CD4-positive, alpha-beta T cell treated with Interleukin-4 for 1 hour (primary cell): ENCODE measurements around the gene USH2A.

Source experiments
- DNase-seq, 2 donors: peaks; one replicate each; pipeline ENCODE4 v3.0.0-alpha.2; 2020 to 2022

The USH2A gene

DNA sequence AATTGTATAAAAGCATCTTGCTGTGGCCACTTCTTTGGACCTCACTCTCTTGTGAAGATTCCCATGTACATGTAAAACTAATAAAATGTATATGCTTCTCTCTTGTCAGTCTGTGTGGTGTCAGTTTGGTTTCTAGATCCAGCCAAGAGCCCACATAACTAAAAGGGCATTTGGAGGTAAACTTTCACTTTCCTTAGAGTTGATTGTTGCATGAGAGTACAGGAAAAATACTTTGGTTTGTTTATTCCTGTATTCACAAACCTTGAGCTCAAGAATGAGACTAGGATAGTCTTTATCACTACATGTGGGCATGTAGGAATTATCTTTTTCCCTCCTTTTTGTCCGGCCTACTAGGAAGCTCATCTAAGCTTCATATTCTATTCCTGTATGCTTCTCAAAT is 805.3 kb downstream of the USH2A start:
- no peak for DNase-seq

DNA sequence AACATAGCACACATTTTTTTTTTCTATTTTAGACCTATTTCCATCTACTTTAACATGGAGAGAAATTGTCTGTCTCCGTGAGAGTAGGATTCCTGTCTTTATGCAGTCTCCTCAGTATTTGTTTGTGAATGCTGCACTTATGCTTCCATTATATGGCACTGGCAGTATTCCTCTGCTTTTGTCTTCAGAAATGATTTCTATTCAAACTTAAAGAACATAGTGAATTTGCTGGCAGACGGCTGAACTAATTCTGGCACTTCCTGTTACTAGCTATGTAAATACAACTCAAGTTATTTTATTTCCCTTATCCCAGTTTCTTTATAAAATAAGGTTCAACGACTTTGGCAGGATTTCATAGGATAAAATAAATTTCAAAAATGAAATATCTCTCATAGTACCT is 810.9 kb downstream of the USH2A start:
- DNase-seq, result no peak

DNA sequence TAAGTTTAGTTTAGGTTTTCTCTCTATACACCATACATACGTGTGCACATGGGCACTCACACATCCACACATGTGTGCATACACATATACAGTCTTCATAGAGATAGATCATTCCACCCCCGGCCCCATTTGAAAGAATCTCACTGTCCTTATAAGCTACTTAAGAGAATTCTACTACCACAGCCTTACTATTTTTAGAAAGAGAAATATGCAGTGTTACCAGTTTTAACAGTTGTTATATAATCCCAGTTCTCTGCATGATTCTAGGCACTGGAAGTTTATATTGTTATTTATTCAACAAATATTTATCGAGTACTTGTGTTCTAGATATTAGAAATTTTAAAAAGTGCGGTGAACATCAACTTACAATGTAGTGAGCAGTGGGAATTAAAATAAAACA is 814.6 kb downstream of the USH2A start:
- no peak for DNase-seq

DNA sequence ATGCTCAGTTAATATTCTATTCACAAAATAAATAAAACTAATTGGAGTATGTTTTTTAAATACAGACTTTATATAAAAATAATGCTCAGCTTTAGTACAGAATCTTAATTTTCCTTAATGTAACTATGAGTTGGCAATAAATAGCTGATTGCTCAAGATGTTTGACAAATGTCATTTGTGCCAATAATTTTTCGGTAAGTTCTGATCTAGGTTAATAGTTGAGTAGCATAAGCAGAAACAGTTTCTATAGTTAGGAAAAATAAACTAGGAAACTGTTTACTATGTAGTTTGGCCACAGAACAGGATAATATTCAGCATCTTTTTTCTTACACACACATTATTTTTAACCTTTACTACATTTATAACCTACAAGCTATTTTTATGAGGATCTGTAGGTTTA is 815.8 kb downstream of the USH2A start:
- DNase-seq, result no peak

GRCh38 chr1:215606564-215607168 is 816.6 kb downstream of the USH2A start:
- DNase-seq, result no peak

DNA sequence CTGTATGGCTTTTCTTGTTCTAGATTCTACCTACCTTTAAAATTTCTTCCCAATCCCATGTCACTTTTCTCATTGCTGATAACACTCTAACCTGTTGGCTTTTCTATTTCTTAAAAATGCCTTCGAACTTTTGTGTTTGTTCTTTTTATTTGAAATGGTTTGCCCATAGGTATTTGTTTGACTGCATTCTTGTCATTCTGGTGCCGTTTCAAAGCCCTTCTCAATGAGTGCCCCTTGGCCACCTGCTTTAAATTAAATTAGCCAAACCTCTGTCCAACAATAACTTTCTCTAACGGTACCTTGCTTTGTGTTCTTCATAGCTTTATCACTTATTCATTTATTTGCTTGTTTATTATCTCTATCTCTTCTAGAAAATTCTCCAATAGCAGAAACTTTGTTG is 817.2 kb downstream of the USH2A start:
- DNase-seq, result no peak

DNA sequence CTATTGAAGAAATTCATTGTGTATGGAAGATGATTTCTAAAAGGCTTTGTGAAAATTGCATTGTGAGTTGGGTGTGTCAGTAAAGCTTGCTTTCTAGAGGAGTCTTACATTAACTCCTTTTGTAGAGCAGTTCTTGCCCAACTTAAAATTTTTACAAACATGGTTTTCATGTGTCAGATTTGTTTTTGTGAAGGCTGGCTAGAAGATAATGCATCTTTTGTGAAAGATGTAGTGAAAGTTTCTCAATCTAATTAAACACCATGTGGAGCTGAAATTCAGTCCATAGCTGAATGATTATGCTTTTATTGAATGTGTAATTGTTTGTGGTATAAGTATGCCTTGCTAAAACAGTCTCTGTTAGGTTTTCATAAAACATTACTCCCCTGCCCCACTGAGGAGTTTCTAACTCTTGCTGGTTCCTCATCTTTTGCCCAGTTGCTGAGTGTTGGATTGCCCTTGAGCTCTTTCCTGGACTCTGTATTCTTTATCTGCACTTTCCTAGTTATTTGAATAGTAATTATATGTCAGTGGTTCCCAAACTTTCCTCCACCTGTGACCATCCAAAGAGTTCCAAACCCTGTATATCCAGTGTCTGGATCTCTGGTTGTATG is 818.1 kb downstream of the USH2A start:
- no peak for DNase-seq

DNA sequence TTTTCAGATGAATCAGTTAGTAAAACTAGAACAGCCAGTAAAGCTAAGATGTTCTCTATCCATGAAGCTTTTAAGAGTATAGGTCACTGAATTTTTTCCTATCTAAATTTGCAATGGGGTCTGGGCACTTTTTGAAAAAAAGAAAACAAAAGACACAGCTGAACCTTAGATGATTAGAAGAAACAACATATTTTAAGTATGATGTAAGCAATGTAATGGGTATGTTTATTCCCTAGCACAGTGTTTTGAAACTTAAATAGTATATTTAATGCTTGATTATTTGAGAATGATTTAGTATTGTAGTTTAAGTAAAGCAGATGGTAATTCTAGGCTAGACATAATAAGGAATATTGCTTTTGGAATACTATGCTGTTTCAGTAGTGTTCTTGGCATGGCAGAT is 819.9 kb downstream of the USH2A start:
- no peak for DNase-seq

DNA sequence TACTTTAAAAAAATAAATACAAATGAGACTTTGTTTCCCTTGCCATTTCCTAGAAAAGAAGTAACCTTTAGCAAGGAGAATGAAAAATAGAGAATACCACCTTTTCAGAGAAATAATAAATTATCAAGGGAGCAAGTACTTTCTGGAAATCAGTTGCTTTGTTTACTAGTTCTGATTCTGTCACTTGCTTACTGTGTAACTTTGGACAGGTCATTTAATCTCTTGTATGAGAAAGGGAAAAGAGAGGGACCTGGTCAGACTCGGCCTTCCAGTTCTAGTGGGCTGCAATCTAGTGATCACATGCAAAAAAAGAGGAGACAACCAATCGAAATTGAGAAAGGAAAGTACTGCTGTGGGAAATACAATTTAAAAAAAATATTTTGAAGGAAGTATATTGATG is 822.0 kb downstream of the USH2A start:
- no peak for DNase-seq

DNA sequence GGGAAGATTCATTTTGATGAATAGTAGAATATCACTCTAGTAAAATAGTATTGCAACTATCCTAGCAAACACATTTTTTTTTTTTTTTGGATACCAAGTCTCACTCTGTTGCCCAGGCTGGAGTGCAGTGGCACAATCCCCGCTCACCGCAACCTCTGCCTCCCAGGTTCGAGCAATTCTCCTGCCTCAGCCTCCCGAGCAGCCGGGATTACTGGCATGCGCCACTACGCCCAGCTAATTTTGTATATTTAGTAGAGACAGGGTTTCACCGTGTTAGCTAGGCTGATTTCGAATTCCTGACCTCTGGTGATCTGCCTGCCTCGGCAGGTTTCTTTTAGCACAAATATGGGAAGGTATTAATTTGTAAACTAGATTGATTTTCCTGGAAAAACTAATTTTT is 822.4 kb downstream of the USH2A start:
- DNase-seq, result no peak

DNA sequence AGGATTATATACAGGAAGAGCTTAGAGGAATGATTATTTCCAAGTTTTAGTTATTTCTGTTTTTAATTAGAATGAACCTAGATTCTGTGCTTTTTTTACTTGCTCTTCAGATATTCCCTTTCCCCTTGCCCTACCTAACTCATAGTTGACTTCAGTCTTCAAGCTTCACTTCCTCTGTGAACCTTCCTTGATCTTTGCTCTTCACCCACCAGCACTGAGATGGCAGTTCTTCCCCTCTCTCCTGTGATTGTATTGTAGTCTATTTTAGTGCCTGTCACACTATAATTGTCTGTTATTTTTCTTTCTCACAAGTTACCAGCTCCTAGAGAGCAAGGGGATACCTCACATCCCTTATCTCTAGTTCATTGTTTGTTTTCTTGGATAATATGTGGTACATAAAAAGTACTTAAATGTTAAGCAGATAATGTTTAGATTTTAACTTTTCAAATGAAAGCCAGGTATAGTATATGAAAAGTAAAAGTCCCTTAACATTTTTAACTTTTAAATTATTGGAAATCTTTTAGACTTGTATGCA is 822.9 kb downstream of the USH2A start:
- DNase-seq, result no peak

DNA sequence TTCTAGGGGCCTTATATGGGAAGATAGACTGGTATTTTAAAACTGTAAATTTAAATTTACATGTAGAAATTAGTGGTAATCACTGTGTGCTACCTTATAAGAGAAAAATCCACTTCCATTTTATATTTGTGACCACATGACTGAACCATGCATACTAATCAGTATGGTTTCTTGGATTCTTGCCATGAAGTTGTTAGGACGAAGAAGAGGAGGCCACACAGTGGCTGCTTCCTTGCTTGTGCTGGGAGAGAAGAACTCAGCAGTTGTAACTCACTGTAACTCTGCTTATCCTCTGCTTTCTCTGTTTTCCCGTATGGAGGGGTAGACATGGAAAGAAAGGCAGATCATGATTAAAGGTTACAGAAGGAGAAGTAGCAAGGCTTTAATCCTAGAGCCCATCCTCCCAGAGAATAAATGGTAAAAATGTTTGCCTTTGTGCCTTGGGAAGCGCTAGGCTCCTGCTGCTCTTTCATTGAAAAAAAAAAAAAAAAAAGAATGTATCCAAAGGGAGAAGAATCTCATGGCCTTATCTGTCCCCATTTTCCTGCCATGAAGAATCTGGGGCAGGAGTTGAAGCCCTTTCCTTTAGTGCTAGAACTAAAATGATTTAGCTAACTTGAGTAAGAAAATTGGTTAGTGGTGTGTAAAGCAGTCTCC is 823.7 kb downstream of the USH2A start:
- no peak for DNase-seq

DNA sequence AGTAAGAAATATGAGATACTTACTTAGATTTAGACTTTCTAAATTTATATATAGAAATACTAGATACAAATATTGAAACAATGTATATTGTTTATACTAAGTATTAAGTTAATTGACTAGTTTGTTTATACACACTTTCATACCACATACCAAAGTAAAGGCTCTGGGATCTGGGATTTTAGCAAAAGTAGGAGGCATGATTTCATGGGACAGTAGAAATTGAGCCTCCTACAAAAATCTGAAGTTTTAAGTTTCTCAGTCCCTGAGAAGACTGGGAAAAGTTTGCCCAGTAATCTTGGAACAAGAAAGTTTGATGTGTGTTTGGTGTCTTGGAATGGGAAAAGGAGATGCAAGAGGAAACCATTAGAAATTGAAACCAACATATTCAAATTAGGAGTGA is 825.3 kb downstream of the USH2A start:
- DNase-seq, result no peak

- no peak for DNase-seq
These were observed 828.0 kb downstream of the USH2A start for GRCh38 chr1:215595231-215595630.

DNA sequence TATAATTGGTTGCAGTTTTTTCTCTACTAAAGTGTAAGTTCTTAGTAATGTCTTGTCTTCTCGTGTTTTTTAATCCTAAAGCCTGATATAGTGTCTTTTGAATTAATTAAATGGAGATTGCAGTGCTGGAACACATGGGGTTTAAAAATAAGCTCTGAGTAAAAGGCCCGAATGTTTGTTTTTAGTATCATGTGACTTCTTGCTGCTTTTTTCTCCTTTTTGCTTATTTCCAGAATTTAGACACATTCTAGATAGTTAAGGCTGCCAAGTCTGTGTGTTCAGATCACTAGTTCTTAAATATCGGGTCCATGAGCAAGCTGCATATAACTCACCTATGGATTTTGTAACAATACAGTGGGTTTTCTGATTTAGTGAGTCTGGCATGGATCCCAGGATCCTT is 828.6 kb downstream of the USH2A start:
- DNase-seq, result no peak

GRCh38 chr1:215590779-215591491 is 832.3 kb downstream of the USH2A start:
- no peak for DNase-seq

DNA sequence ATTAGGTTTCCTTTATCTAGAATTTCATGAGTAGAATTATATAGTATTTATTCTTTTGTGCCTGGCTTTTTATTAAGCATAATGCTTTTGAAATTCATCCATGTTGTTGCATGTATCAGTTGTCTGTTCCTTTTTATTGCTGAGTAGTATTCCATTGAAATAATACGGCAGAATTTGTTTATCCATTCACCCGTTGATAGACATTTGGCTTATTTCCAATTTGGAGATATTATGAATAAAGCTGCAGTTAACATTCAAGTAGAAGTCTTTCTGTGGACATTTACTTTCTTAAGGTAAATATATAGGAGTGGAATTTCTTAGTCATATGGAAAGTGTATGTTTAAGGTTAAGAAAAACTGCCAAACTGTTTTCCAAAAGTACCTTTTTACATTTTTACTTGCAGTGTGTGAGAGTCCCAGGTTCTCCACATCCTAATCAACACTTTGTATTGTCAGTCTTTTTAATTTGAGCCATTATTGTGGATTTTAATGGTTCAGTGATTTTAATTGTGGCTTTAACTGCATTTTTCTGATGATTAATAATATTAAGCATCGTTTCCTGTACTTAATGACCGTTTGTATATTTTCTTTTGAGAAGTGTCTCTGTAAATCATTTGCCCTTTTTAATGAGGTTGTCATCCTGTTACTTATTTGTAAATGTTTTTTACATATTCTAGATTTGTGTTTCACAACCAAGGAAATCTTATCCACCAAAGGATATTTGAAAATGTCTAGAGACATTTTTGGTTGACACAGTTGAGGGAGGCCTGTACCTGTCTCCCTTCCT is 833.4 kb downstream of the USH2A start:
- no peak for DNase-seq

DNA sequence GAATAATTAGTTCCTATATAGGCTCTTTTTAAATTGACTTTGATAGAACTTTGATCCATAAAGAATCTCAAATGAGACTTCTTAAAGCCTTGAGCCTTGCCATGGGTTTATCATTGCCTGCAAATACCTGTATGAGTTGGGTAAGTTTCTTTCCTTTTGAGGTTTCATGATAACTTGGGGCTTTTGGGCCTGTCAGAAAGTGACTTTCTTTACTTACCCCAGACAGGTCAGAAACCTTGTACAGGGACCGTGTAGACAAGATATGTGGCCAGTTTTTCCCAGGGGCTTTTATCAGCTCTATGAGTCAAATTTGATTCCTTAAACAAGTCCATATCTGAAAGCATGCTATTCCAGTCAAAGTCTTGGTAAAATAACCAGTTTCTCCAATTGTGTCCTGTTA is 838.9 kb downstream of the USH2A start:
- no peak for DNase-seq

DNA sequence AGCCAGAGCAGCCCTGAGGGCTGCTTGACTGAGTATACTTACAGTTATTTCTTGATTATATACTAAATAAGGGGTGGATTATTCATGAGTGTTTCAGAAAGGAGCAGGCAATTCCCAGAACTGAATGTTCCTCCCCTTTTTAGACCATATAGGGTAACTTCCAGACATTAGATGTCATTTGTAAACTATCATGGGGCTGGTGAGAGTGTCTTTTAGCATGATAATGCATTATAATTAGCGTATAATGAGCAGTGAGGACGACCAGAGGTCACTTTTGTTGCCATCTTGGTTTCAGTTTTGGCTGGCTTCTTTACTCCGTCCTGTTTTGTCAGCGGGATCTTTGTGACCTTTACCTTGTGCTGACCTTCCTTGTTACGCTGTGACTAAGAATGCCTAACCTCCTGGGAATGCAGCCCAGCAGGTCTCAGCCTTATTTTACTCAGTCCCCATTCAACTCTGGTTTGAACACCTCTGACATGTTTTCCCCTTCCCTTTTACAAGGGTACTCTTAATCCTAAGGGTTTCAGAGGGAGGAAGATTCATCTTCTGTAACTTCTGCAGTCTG is 840.0 kb downstream of the USH2A start:
- DNase-seq, result no peak

- DNase-seq, result no peak
These were observed 841.4 kb downstream of the USH2A start for GRCh38 chr1:215581896-215582295.
